Measurements from ENCODE around the gene TEX54.
A peak's percentile ranks its signal among the peaks of the same experiment; 100 is the strongest.

DNA sequence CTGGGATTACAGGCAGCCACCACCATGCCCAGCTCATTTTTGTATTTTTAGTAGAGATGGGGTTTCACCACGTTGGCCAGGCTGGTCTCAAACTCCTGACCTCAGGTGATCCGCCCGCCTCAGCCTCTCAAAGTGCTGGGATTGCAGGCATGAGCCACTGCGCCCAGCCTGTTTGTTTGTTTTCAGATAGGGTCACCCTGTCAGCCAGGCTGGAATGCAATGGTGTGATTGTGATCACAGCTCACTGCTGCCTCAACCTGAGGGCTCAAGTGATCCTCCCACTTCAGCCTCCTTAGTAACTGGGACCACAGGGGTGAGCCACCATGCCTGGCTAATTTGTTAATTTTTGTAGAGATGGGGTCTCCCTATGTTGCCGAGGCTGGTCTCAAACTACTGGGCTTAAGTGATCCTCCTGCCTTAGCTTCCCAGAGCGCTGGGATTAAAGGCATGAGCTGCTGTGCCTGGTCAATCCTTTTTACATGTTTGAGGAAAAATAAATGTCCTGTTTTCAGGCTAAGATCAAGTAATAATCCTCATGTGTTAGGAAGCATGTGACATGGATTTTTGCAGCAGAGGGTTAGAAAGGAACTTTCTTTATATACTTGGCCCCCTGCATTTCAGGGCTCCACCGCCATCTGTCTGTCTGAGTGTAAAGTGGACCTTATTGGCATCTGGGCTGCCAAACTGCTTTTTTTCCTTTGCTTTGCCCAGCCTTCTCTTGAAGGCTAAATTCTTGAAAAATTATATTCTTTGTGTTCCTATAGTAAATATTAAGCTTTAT lies 43.2 kb upstream of the TEX54 start:
- TF ChIP-seq MTA1 (CRISPR knock-in tag; IDR thresholded peaks at IDR 0.05; ENCODE audit: borderline replicate concordance) (no peak), SMARCC2 (IDR thresholded peaks at IDR 0.05) (no peak), CCAR2 (optimal IDR thresholded peaks at IDR 0.05; ENCODE audit: low read depth, low read length) (no peak), DNMT1 (CRISPR knock-in tag; IDR thresholded peaks at IDR 0.05) (no peak), ZNF331 (CRISPR knock-in tag; IDR thresholded peaks at IDR 0.05) (no peak), ZNF598 (CRISPR knock-in tag; IDR thresholded peaks at IDR 0.05; ENCODE audit: borderline replicate concordance) (no peak), NCOA2 (CRISPR knock-in tag; IDR thresholded peaks at IDR 0.05) (no peak), POLR2AphosphoS5 (IDR thresholded peaks at IDR 0.05; ENCODE audit: low read depth, low read length) (no peak), ZNF770 (CRISPR knock-in tag; IDR thresholded peaks at IDR 0.05) (peak; percentile 92), HCFC1 (IDR thresholded peaks at IDR 0.05; ENCODE audit: low read depth, low read length) (no peak), EZH2 (conservative IDR thresholded peaks at IDR 0.05; ENCODE audit: low read depth, low read length) (no peak), SKIL (CRISPR knock-in tag; IDR thresholded peaks at IDR 0.05; ENCODE audit: borderline replicate concordance) (no peak)
